SK-N-SH treated with all-trans-retinoic acid at 6 μM for 48 hours (cell line): ENCODE results near the gene HNRNPR.

Experiments
- ARNTL ChIP-seq: fragments of 450-650 bp; formaldehyde crosslinking; IDR thresholded peaks from 2 replicates; pipeline ENCODE4 v1.5.0; 2020; ENCODE audit warnings: low read depth, mild to moderate bottlenecking, moderate library complexity, borderline replicate concordance
- CREB5 ChIP-seq: fragments of 250-450 bp; sonication (Bioruptor Pico); IDR thresholded peaks from 2 replicates; pipeline ENCODE4 v1.5.1; 2020; ENCODE audit warnings: low read depth, mild to moderate bottlenecking, moderate library complexity
- CSDC2 ChIP-seq: fragments of 250-450 bp; sonication (Bioruptor Pico); IDR thresholded peaks from 2 replicates; pipeline ENCODE4 v1.5.0; 2020; ENCODE audit warnings: mild to moderate bottlenecking, moderate library complexity
- CSRNP3 ChIP-seq: fragments of 250-450 bp; sonication (Bioruptor Pico); IDR thresholded peaks from 2 replicates; pipeline ENCODE4 v1.5.1; 2021; ENCODE audit warnings: mild to moderate bottlenecking, moderate library complexity
- GLIS3 ChIP-seq: fragments of 250-450 bp; sonication (Bioruptor Pico); IDR thresholded peaks from 2 replicates; pipeline ENCODE4 v1.5.0; 2020; ENCODE audit warnings: mild to moderate bottlenecking, moderate library complexity
- ISL1 ChIP-seq: fragments of 250-450 bp; sonication (Bioruptor Pico); IDR thresholded peaks from 2 replicates; pipeline ENCODE4 v2.1.2; 2022; ENCODE audit warnings: mild to moderate bottlenecking, moderate library complexity
- RARB ChIP-seq: fragments of 250-450 bp; sonication (Bioruptor Pico); IDR thresholded peaks from 2 replicates; pipeline ENCODE4 v1.8.0; 2021; ENCODE audit warnings: mild to moderate bottlenecking, moderate library complexity
- TCF4 ChIP-seq: fragments of 250-450 bp; sonication (Bioruptor Pico); IDR thresholded peaks from 2 replicates; pipeline ENCODE4 v1.8.0; 2021; ENCODE audit warnings: mild to moderate bottlenecking, moderate library complexity, borderline replicate concordance
- TOX ChIP-seq: fragments of 250-450 bp; sonication (Bioruptor Pico); IDR thresholded peaks from 2 replicates; pipeline ENCODE4 v1.8.0; 2021; ENCODE audit warnings: mild to moderate bottlenecking, moderate library complexity, borderline replicate concordance
- ZC3H10 ChIP-seq: fragments of 250-450 bp; sonication (Bioruptor Pico); IDR thresholded peaks from 2 replicates; pipeline ENCODE4 v1.5.1; 2021; ENCODE audit warnings: mild to moderate bottlenecking, moderate library complexity
- ZFP3 ChIP-seq: fragments of 250-450 bp; sonication (Bioruptor Pico); IDR thresholded peaks from 2 replicates; pipeline ENCODE4 v1.5.0; 2020; ENCODE audit warnings: mild to moderate bottlenecking, moderate library complexity
- ZFP30 ChIP-seq: fragments of 450-650 bp; formaldehyde crosslinking; IDR thresholded peaks from 2 replicates; pipeline ENCODE4 v1.5.0; 2022; ENCODE audit warnings: mild to moderate bottlenecking, moderate library complexity
- TF ChIP-seq, protein P1 (sequence below): fragments of 250-450 bp; sonication (Bioruptor Pico); IDR thresholded peaks from 2 replicates; pipeline ENCODE4 v1.8.0; 2020; ENCODE audit warnings: mild to moderate bottlenecking, moderate library complexity, borderline replicate concordance
- TF ChIP-seq, protein P2 (sequence below): fragments of 250-450 bp; sonication (Bioruptor Pico); IDR thresholded peaks from 2 replicates; pipeline ENCODE4 v1.8.0; 2021; ENCODE audit warnings: low read depth, mild to moderate bottlenecking, moderate library complexity, borderline replicate concordance

- TF ChIP-seq CREB5 (CRISPR knock-in tag): no peak
- TF ChIP-seq, protein P1, sequence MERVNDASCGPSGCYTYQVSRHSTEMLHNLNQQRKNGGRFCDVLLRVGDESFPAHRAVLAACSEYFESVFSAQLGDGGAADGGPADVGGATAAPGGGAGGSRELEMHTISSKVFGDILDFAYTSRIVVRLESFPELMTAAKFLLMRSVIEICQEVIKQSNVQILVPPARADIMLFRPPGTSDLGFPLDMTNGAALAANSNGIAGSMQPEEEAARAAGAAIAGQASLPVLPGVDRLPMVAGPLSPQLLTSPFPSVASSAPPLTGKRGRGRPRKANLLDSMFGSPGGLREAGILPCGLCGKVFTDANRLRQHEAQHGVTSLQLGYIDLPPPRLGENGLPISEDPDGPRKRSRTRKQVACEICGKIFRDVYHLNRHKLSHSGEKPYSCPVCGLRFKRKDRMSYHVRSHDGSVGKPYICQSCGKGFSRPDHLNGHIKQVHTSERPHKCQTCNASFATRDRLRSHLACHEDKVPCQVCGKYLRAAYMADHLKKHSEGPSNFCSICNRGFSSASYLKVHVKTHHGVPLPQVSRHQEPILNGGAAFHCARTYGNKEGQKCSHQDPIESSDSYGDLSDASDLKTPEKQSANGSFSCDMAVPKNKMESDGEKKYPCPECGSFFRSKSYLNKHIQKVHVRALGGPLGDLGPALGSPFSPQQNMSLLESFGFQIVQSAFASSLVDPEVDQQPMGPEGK (CRISPR knock-in tag): peak; percentile 19; the same call in 1 of the 2 replicates
- no peak for TF ChIP-seq CSRNP3 (CRISPR knock-in tag)
- TF ChIP-seq ZFP30 (CRISPR knock-in tag): no peak
- TF ChIP-seq ZFP3 (CRISPR knock-in tag): 0 out of 2 replicates have a peak, but pooled peaks have one; percentile 24
- TF ChIP-seq ZC3H10 (CRISPR knock-in tag): no peak
- TF ChIP-seq, protein P2, sequence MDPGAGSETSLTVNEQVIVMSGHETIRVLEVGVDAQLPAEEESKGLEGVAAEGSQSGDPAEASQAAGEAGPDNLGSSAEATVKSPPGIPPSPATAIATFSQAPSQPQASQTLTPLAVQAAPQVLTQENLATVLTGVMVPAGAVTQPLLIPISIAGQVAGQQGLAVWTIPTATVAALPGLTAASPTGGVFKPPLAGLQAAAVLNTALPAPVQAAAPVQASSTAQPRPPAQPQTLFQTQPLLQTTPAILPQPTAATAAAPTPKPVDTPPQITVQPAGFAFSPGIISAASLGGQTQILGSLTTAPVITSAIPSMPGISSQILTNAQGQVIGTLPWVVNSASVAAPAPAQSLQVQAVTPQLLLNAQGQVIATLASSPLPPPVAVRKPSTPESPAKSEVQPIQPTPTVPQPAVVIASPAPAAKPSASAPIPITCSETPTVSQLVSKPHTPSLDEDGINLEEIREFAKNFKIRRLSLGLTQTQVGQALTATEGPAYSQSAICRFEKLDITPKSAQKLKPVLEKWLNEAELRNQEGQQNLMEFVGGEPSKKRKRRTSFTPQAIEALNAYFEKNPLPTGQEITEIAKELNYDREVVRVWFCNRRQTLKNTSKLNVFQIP: no peak
- no peak for TF ChIP-seq GLIS3 (CRISPR knock-in tag)
- TF ChIP-seq CSDC2: no peak
- TF ChIP-seq RARB (CRISPR knock-in tag): no peak
- no peak for TF ChIP-seq ARNTL
- TF ChIP-seq ISL1 (CRISPR knock-in tag): no peak
- no peak for TF ChIP-seq TCF4 (CRISPR knock-in tag)
- TF ChIP-seq TOX: no peak
Measured at GRCh38 chr1:23368562-23369334, 24.7 kb upstream of the HNRNPR start.
